CD4-positive, alpha-beta T cell treated with Interleukin-12 subunit alpha and Interleukin-12 subunit beta, for 1 hour (primary cell): ENCODE data around the gene EPN1.

ENCODE experiments used
- DNase-seq: peaks from one replicate; pipeline ENCODE4 v3.0.0-alpha.2; 2020

Gene EPN1

DNA sequence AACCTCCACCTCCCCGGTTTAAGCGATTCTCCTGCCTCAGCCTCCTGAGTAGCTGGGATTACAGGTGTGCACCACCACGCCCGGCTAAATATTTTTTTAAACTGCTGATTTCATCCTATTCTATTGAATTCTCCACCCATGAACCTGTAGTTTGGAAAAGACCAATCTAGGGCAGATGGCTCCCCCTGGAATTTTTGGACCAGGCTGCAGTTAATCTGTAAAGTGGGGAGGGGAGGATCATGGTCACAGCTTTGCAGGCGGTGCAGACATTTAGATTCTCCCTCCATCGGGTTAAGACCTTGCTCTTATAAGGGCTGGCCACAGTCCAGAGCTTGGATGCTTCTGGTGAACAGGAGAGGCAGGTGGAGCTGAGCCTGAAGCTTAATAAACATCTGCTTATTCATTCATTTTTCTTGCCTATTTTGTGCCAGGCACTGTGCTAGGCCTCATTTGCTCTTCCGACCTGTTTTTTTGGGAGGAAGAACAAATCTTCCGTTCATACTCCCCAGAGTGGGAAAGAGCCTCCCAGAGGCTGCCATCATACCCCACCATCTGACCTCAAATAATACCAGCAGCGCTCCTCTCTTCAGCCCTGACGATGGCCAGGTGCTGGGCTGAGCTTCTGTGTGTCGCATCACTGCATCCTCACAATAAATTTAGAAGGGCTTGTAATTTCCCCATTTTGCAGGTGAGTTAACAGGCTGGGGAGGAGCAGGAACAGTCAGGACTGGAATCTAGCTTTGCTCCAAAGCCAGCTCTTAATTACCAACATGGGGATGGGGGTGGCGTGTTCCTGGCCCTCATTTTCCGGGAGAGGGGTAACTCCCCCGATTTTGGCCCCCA, 27.9 kb upstream of the EPN1 start:
- no peak for DNase-seq

DNA sequence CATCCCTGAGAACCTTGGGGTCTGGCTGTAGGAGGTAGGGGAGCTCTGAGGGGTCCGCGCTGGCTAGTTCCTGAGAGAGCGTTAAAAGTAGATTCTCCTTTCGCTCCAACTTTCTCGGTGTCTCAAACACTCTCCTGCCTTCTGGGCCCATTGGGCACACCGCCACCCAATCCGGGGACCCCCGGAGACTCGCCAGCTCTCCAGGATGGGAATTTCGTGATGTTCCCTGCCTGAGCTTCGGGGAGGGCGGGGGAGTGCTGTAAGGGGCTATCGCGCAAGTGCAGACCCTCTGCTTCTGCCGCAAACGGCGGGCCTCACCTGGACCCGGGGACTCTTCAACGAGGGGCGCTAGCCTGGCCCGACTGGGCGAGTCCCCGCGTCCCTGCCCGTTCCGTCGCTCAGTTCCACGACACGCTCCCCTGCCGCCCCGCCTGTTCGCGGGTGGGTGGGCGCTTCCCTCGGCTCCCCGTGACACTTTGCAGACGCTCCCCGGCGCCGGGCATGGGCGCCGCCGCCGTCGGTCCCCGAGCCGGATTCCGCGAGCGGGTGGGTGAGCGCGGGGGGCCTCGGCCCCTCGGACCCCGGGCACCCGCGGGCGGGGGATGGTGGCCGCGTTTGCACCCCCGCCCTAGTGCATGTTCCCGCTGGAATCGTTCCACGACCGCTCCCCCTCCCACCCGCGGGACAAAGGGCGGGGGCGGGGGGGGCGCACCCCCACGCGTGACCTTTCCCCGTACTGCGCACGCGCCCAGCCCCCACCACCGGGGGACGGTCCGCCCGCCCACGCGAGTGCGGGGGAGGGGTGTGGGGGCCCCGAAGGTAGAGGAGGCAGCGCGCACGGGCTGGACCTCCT, 27.1 kb upstream of the EPN1 start, which contains the start of gene CCDC106:
TSS of gene CCDC106 (plus strand) at position 481 of the 853 bp plus-strand sequence. CDS start 835 bp downstream, outside the sequence.
- DNase-seq = peak; percentile 52

DNA sequence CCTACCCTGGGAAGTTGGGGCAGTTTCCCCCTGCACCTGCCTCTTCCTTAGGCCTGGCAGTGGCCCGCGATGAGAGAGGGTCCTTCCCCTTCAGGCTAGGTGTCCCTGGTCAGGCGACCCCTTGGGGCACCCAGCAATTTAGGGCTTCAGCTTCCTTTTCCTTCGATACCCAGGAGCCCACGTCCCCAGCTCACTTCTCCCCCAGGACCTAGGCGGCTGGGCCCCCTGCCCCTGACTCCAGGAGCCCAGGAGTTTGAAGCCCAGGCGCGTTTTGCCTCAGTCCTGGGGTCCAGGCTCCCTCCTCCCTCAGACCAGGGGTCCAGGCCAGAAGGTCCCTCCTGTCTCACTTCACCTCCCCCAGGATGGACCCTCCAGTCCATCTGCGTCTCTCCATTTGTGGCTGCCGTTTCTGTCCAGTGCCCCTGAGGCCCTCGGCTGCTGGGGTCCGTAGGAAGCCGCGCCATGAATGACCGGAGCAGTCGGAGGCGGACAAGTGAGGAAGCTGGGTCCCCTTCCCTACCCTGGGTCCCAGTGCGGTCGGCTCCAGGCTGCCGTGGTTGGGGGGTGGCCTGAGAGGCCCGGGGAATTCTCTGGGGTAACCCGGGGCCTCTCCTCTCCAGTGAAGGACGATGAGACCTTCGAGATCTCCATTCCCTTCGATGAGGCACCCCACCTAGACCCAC, 26.3 kb upstream of the EPN1 start:
- DNase-seq = no peak

DNA sequence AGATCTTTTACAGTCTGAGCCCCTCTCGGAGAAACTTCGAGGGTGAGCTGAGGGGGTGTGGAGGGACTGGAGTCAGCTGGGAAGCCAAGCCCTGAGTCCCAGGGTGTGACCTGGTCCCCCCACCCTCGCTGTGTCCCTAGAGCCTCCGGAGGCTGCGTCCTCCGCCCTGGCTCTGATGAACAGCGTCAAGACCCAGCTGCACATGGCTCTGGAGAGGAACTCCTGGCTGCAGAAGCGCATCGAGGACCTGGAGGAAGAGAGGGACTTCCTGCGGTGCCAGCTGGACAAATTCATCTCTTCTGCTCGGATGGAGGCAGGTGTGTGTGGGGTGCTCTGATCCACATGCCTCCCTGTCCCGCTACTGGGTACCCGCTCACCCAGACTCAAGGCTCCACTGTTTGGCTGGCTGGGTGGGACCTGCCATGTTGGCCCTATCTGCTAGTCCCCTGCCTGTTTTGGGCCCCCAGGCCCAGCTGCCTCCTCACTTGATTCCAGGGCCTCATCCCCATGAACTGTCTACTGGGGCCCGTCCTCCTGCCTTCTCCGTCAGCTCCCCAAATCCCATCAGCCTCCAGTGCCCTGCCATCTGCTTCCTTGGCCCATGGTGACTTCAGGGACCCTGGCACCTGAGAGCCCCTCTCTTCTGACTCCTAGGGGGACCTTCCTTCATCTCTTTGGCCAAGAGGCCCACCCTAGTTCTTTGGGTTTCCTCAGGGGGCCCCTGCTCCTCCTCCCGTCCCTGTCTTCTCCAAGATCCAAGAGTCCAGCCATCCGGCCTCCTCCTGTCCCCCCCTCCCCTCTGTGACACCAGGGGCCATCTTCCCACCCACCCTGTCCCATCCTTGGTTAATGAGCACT, 25.5 kb upstream of the EPN1 start:
- no peak for DNase-seq

- DNase-seq = no peak
These were observed 24.9 kb upstream of the EPN1 start for GRCh38 chr19:55650126-55650557.

DNA sequence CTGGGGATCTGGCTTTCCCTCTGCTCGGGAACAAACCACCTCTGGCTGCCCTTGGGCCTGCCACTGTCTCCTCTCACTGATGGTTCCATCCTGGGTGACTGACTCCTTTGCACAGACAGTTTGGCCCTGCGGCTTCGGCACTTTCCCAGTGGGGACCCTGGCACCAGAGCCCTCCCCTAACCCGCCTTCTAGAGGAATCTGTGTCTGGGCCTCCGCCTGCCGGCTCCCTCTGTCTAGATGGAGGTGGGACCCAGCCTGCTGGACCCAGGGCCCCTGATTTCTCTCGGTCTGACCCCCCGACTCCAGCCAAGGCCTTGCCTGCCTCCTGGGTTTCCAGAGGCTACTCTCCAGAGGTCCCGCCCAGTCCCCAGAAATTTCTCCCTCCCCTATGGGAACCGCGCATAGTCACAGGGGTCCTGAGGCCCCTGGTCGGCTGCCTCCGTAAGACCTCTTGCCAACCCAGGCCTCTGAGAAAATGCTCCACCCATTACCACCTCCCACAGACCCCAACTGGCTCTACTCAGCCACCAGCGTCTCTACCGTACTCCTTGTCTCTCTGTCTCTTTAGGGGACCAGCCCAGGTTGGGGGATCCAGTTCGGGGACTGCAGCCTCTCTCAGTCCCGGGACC, 24.3 kb upstream of the EPN1 start:
- no peak for DNase-seq

- no peak for DNase-seq
These were observed 23.8 kb upstream of the EPN1 start for GRCh38 chr19:55651236-55651635.

DNA sequence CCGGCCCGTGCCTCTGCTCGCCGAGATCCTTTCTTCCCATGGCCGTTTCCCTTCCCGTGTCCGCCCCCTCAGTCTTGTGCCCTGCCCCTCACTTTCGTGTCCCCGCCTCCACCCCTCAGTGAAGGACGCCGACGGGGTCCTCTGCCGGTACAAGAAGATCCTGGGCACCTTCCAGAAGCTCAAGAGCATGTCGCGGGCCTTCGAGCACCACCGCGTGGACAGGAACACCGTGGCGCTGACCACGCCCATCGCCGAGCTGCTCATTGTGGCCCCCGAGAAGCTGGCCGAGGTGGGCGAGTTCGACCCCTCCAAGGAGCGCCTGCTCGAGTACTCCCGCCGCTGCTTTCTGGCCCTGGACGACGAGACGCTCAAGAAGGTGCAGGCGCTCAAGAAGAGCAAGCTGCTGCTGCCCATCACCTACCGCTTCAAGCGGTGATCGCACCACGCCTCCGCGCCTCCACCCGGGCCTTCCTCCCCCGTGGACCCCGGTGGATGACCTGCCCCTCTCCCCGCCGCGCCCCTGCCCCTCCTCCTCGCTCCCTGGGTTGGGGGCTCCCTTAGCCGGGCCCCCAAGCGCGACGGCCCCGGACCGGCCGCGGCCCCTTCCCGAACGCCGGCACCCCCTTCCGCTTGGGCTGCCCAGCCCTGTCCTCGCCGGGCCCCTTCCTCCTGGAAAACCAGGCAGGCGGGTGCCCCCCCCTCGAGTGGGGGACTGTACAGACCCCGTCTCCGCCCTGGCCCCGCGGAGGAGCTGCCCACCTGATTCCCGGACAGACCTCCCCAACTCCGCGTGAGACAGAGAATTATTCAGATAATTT, 22.5 kb upstream of the EPN1 start:
- DNase-seq = no peak

GRCh38 chr19:55653651-55654322, 21.2 kb upstream of the EPN1 start:
- DNase-seq = peak; percentile 99

DNA sequence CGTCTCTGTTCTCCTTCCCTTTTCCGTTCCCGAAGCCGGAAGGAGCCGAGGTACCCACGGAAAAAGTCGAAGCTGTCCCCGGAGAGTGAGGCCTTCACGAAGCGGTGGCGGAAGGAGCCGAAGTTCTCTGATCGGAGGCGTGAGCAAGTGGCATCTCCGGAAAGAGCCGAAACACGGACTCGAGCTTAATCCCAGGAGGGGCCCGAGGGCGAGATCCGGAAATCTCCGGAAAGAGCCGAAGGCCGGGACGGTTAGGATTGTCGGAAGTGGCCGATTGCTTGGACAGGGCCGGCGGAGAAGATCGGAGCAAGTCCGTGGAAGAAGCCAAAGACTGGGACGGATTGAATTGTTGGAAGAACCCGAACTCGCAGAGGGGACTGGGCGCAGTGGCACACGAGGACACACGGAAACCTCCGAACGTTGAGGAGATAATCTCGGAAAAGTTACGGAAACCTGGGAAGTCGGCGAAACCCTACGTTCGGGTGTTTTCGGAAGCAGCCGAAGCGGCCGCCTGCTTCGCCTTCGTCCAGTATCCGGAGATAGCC, 20.6 kb upstream of the EPN1 start:
- DNase-seq = peak; percentile 100

GRCh38 chr19:55654868-55655647, 20.0 kb upstream of the EPN1 start, which contains the start of gene U2AF2:
U2AF2 (plus strand) TSS chr19:55655035; CDS start chr19:55655105, 70 bp downstream.
- peak; percentile 97 for DNase-seq

GRCh38 chr19:55655648-55656040, 19.4 kb upstream of the EPN1 start:
- no peak for DNase-seq

DNA sequence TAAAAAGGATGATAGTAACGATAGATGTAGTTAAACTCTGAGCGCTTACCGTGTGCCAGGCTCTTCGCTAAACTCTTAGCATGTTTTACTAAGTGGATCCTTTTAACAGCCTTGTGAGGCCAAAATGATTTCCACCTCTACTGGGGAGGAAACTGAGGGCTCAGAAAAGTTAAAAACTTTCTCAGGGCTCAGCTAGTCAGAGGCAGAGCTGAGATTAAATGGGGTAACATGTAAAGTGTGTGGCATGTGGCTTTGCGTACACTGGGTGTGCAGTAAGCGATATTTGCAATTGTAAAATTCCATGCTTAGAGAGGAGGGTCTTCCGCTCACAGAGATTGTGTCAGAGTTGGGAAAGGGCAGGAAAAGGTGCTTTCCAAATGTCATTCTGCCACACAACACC, 18.5 kb upstream of the EPN1 start:
- DNase-seq = no peak

GRCh38 chr19:55656988-55657747, 17.9 kb upstream of the EPN1 start:
- no peak for DNase-seq

DNA sequence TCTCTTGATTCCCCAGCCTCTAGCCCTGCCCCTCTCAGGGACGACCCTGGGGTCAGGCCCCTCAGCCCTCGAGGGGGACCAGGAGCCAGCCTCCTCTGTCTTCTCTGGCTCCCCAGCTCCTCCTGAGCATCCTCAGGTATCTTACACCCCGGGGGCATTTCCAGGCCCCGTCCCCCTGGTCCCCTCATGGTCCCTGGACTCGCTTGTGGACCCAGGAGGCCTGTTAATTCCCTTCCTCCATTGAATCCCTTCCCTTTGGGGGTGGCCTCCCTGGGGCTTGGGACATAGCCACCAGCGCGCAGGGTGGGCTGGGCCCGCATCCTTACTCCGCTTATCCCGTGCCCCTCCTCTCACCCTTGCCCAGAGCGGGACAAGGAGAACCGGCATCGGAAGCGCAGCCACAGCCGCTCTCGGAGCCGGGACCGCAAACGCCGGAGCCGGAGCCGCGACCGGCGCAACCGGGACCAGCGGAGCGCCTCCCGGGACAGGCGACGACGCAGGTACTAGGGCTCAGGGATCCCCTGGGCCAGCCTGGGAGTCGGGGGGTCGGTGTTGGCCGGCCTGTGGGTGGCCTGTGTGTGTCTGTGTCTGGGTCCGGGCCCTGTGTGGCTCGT, 16.1 kb upstream of the EPN1 start:
- no peak for DNase-seq

DNA sequence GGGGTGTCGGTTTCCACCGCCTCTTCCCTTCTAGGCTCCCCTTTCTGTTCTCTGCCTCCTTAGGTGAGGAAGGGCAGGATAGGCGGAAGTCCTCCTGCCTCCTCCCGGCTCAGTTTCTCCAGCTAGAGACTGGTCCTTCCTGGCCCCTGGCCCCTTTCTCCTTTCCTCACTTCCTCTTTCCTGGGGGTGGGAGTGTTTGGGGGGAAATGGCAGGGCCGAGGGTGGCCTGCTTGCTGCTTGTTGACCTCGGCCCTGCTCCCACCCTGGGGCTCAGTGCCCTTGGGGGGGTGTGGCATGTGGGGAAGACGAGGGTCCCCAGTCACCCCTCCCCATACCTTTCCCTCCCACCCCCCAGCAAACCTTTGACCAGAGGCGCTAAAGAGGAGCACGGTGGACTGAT, 15.2 kb upstream of the EPN1 start:
- DNase-seq = no peak

- no peak for DNase-seq
These were observed 14.6 kb upstream of the EPN1 start for GRCh38 chr19:55660404-55660803.

DNA sequence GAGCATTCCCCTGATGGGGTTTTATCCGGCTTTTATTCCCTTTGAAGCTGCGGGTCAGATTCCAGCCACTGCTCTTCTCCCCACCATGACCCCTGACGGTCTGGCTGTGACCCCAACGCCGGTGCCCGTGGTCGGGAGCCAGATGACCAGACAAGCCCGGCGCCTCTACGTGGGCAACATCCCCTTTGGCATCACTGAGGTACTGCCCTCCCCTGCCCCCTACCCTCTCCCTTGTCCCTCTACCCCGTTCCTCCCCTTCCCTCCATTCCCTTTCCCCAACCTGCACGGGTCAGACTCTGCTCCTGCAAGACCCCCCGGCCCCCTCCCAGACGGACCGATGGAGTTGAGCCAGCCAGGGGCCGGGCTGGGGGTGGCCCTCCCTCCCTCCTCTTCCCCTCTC, 14.0 kb upstream of the EPN1 start:
- no peak for DNase-seq
